GM12865 (cell line): ENCODE measurements around the gene ARR3.
"Not testable (repeated sequence)": the region's sequence is repeated elsewhere in the genome, so short reads cannot be mapped to it uniquely, and the experiment has no call there.

ENCODE experiments used
- DNase-seq: peaks from one replicate; pipeline ENCODE4 v3.0.0; 2010; ENCODE audit warnings: low read depth
- H3K4me3 ChIP-seq: 2 replicates; pipeline ENCODE4 v1.5.1; 2011; ENCODE audit warnings: mild to moderate bottlenecking, low read depth, low read length, control low read depth
- TF ChIP-seq, protein P1 (sequence below): IDR thresholded peaks from 2 replicates; pipeline ENCODE4 v1.5.1; 2011; ENCODE audit warnings: low read length, control low read depth, low read depth, inconsistent platforms; ENCODE audit not compliant: insufficient read depth; ENCODE audit errors: missing control alignments

The ARR3 gene

DNA sequence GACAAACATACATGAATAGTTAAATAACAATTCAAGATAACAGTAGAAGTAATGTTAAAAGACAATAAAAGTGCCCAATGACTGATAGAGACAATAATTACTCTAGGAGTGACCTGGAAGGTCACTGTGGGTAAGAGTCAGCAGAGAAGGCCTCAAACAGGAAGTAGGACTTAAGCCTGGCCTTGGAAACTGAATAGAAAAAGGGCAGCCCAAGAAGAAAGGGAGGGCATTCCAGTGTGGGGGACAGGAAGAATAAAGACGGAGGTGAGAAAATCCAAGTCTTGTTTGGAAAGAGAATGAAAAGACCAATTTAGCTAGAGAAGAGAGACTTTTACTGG, 14.1 kb upstream of the ARR3 start:
- no peak for DNase-seq
- H3K4me3 ChIP-seq, result no peak overlapping the region
- TF ChIP-seq, protein P1, sequence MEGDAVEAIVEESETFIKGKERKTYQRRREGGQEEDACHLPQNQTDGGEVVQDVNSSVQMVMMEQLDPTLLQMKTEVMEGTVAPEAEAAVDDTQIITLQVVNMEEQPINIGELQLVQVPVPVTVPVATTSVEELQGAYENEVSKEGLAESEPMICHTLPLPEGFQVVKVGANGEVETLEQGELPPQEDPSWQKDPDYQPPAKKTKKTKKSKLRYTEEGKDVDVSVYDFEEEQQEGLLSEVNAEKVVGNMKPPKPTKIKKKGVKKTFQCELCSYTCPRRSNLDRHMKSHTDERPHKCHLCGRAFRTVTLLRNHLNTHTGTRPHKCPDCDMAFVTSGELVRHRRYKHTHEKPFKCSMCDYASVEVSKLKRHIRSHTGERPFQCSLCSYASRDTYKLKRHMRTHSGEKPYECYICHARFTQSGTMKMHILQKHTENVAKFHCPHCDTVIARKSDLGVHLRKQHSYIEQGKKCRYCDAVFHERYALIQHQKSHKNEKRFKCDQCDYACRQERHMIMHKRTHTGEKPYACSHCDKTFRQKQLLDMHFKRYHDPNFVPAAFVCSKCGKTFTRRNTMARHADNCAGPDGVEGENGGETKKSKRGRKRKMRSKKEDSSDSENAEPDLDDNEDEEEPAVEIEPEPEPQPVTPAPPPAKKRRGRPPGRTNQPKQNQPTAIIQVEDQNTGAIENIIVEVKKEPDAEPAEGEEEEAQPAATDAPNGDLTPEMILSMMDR, result no peak

DNA sequence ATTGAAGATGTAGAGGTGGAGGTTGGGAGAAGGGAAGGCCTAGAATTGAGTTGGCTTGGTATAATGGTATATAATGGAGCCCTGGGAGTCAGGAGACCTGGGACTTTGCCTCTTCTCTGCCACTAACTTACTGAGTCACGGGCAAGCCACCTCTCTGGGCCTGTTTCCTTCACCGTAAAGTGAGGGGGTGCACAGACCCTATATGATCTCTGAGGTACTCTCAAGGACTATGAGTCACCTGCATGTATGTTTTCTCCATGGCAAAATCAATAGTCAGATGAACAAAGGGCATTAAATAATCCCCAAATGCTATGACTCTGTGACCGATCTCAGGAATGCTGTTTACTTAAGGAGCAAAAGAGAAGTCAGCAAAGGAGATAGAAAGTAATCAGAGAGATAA, 13.2 kb upstream of the ARR3 start:
- TF ChIP-seq, protein P1, result no peak
- no peak for DNase-seq
- no peak overlapping the region for H3K4me3 ChIP-seq

DNA sequence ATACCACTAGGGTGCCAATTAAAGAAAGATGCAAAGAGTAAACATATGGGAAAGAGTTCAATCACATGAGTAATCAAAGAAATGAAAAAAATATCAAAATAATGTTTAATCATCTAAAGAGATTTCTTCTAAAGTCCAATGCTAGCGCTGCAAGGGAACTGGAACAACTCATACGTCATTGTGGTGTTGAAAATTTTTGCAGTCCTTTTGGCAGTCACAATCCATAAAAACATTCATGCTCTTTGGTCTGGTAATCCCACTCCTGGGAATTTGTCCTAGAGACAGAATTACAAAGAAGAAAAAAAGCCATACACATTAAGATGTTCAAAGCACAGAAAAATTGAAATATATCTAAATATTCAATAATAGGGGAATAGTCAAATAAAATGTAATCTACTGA, 12.7 kb upstream of the ARR3 start:
- TF ChIP-seq, protein P1, result no peak
- H3K4me3 ChIP-seq, result no peak overlapping the region
- DNase-seq, result no peak

DNA sequence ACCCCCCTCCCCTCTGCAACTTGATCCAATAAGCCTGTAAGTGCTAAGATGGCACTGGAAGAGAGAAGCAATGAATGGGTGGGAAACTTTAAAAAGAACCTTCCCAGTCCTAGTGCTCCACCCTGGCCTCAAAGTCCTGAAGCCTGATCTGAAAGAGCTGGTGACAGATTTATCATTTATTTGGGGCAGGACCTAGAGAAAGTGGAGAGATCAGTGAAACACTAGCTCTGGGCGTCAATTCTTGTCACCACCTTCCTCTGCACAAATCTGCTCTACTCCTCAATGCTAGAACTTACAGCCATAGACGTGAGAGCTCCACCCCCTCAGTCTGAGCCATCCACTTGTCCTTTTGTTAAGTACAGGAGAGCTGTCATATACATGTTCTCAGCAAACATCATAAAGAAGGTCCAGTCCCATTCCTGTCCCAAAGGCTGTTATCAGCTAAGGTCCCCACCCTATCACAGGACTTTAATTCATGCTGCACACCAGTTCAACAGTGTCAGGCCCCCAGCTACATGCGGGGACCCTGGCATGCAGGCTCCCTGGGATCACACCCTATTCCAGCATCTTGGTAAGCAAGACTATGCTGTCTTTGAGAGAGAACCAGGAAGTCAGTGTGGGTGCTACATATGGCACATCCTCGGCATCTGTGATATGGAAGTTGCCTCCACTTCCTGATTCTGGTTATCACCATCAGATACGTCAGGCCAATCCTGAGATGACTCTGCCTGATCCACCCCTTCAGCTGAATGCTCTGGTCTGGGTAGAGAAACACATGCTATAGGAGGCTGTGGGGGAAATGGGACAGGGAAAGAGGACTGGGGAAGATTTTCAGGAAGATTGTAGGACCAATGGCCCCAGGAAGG, 10.5 kb upstream of the ARR3 start:
- no peak overlapping the region for H3K4me3 ChIP-seq
- DNase-seq, result no peak
- TF ChIP-seq, protein P1, result no peak

DNA sequence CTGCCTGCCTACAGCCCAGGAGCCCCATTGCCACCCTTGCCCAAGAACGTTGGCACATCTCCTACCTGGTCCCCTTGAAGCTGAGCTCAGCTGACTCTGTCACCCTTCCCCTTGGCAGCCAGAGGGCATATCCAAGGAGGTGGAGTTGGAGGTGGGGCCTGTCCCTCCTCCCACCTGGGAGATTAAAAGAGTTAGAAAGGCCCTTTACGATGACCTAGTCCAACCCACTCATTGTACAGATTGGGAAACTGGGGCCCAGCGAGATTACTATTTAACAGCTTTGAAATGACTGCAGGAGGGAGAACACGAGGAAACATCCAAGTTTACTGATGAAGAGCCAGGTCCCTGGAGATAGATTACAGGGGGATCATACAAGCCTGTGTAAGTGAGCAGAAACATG, 8.0 kb upstream of the ARR3 start, which contains the start of gene P2RY4:
Gene P2RY4 (minus strand): TSS at position 101 of the 400 bp plus-strand sequence. CDS start 580 bp downstream, outside the sequence.
- TF ChIP-seq, protein P1, result no peak
- no peak for DNase-seq
- no peak within 1 kb of the TSS for H3K4me3 ChIP-seq

DNA sequence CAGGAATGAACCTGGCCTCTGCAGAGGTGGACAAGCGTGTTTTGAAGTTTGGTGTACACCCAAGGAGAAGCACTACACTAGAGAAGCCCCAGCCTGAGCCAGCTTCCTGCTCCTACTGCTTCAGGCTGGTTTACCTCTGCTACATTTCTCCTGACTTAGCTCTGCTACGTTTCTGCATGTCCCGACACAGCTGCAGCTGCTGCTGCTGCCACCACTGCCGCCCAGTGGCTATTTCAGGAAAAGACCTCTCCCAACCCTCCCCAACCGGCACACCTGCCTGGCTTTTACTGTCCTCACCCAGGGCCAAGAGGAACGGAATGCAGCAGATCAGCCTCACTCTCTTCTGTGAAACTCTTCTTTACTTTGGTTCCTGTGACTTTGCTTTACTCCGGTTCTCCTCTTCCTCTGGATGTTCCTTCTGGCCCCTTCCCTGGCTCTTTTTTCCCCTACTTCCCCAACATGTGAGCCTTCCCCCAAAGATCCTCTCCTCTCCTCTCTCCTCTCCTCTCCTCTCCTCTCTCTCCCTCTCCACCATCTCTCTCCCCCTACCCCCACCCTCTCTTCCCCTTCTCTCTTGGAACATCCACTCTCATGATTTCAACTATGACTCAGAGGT, 5.1 kb upstream of the ARR3 start:
- no peak overlapping the region for H3K4me3 ChIP-seq
- peak; percentile 28 for DNase-seq
- TF ChIP-seq, protein P1, result peak; percentile 44

DNA sequence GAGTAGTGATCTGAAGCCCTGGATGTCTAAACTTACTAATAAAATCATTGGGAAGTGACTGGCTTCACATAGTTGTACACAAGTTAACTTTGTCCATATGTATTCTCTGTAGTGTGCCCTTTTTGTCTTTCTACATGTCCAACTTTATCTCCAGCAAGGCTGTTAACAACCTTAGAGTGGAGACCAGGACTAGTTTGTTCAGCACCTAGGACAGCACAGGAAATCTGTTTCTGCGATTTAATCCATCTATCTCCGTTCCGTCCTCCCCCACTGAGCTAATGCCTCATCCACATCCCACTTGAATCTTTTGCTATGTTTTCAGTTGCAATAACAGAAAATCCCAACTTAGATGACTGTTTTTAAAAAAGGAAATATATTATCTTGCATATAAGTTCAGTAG, 3.4 kb upstream of the ARR3 start:
- DNase-seq, result no peak
- TF ChIP-seq, protein P1, result no peak
- H3K4me3 ChIP-seq, result no peak overlapping the region

DNA sequence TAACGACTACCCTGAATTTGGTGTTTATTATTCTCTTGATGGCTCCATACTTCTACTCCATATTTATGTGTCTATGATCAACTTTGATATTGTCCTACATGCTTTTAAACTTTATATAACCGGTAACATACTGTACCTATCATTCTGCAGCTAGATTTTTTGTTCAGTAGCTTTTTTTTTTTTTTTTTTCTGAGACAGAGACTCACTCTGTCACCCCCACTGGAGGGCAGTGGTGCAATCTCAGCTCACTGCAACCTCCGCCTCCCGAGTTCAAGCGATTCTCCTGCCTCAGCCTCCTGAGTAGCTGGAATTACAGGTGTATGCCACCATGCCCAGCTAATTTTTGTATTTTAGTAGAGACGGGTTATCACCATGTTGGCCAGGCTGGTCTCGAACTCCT, 5.9 kb downstream of the ARR3 start:
- DNase-seq, H3K4me3 ChIP-seq: not testable (repeated sequence)
